ENCODE results near the gene LRRC7. TPM values are rescaled to one million over a fixed set of nuclear protein-coding genes. Genes with fewer than 3 reads are reported as not detected.

Gene LRRC7
- total and polyA plus RNA-seq, 7 experiments from 2014 or later, result 0.15 to 6.4 (median 0.46) TPM; not detected in 1

GRCh38 chr1:69568421-69569174, 876 bp downstream of the LRRC7 start:
- Histone ChIP-seq H3K9me3 (ENCODE audit: control insufficient read depth in 2 of 3, low read length in 3 of 3) (peaks cover 0 to 3% (median 0%) of the 10 kb centered on the region in 3 experiments), H3K27ac (ENCODE audit: low read depth, low read length) (no peak overlapping the region), H3K36me3 (ENCODE audit: control insufficient read depth in 2 of 3, insufficient read depth in 3 of 3, low read length in 3 of 3) (no peaks in the 10 kb centered on the region), H3K27me3 (ENCODE audit: control insufficient read depth in 2 of 2, insufficient read depth in 2 of 2, low read length in 2 of 2) (peaks cover 0 to 2% of the 10 kb centered on the region in 2 donors), H3K4me1 (ENCODE audit: control insufficient read depth in 2 of 2, insufficient read depth in 2 of 2, low read length in 2 of 2) (no peaks in the 10 kb centered on the region), H3K4me3 (ENCODE audit: low read length) (peak overlapping the region; percentile 13)
- DNase-seq, result no peak
- H3K9me3 Mint-ChIP-seq, result peaks cover 0 to 16% (median 3%) of the 10 kb centered on the region in 11 donors
- intact Hi-C loops (cut with micrococcal nuclease), result no loop called here
- peak overlapping the region; percentile 53 to 85 (median 72) for H3K4me3 Mint-ChIP-seq
- ATAC-seq, result no peak
- H3K27ac Mint-ChIP-seq, result peak overlapping the region in 1 of 9 donors; percentile 23
- peaks cover 41 to 54% (median 52%) of the 10 kb centered on the region in 5 donors for H3K27me3 Mint-ChIP-seq
- peaks cover 0 to 11% (median 9%) of the 10 kb centered on the region in 7 donors for H3K4me1 Mint-ChIP-seq
- peaks cover 0 to 5% (median 0%) of the 10 kb centered on the region in 5 donors for H3K36me3 Mint-ChIP-seq
- ChIA-PET CTCF (no interaction called here), POLR2A (no interaction called here)

GRCh38 chr1:69569175-69569541, 1.4 kb downstream of the LRRC7 start:
- H3K4me3 Mint-ChIP-seq, result peak overlapping the region; percentile 53 to 85 (median 71)
- H3K27ac Mint-ChIP-seq, result no peak overlapping the region
- Histone ChIP-seq H3K4me3 (ENCODE audit: low read length) (no peak overlapping the region), H3K4me1 (ENCODE audit: control insufficient read depth in 2 of 2, insufficient read depth in 2 of 2, low read length in 2 of 2) (no peaks in the 10 kb centered on the region), H3K27ac (ENCODE audit: low read depth, low read length) (no peak overlapping the region), H3K27me3 (ENCODE audit: control insufficient read depth in 2 of 2, insufficient read depth in 2 of 2, low read length in 2 of 2) (peaks cover 0 to 2% of the 10 kb centered on the region in 2 donors), H3K9me3 (ENCODE audit: control insufficient read depth in 2 of 3, low read length in 3 of 3) (peaks cover 0 to 3% (median 0%) of the 10 kb centered on the region in 3 experiments), H3K36me3 (ENCODE audit: control insufficient read depth in 2 of 3, insufficient read depth in 3 of 3, low read length in 3 of 3) (no peaks in the 10 kb centered on the region)
- H3K27me3 Mint-ChIP-seq, result peaks cover 41 to 53% (median 50%) of the 10 kb centered on the region in 5 donors
- intact Hi-C loops (cut with micrococcal nuclease), result no loop called here
- DNase-seq, result no peak
- ChIA-PET POLR2A (no interaction called here), CTCF (no interaction called here)
- H3K36me3 Mint-ChIP-seq, result peaks cover 0 to 5% (median 0%) of the 10 kb centered on the region in 5 donors
- ATAC-seq, result no peak
- peaks cover 0 to 16% (median 3%) of the 10 kb centered on the region in 11 donors for H3K9me3 Mint-ChIP-seq
- H3K4me1 Mint-ChIP-seq, result peaks cover 0 to 11% (median 9%) of the 10 kb centered on the region in 7 donors

- intact Hi-C loops (cut with micrococcal nuclease), result no loop called here
- Mint-ChIP-seq H3K36me3 (peaks cover 0 to 5% (median 0%) of the 10 kb centered on the region in 5 donors), H3K4me1 (peaks cover 0 to 11% (median 9%) of the 10 kb centered on the region in 7 donors), H3K27ac (no peak overlapping the region), H3K9me3 (peaks cover 0 to 16% (median 3%) of the 10 kb centered on the region in 11 donors), H3K27me3 (peaks cover 41 to 49% (median 46%) of the 10 kb centered on the region in 5 donors), H3K4me3 (peak overlapping the region in 6 of 10 donors; percentile 38 to 85 (median 80))
- peaks cover 0 to 3% (median 0%) of the 10 kb centered on the region in 3 experiments for H3K9me3 ChIP-seq (ENCODE audit: control insufficient read depth in 2 of 3, low read length in 3 of 3)
- DNase-seq, result no peak
- ChIA-PET CTCF (no interaction called here), POLR2A (no interaction called here)
- no peak overlapping the region for H3K27ac ChIP-seq (ENCODE audit: low read depth, low read length)
- H3K4me1 ChIP-seq (ENCODE audit: control insufficient read depth in 2 of 2, insufficient read depth in 2 of 2, low read length in 2 of 2), result no peaks in the 10 kb centered on the region
- peaks cover 0 to 2% of the 10 kb centered on the region in 2 donors for H3K27me3 ChIP-seq (ENCODE audit: control insufficient read depth in 2 of 2, insufficient read depth in 2 of 2, low read length in 2 of 2)
- H3K4me3 ChIP-seq (ENCODE audit: low read length), result no peak overlapping the region
- H3K36me3 ChIP-seq (ENCODE audit: control insufficient read depth in 2 of 3, insufficient read depth in 3 of 3, low read length in 3 of 3), result no peaks in the 10 kb centered on the region
- ATAC-seq, result no peak
Measured at GRCh38 chr1:69569576-69570328, 2.0 kb downstream of the LRRC7 start.

GRCh38 chr1:69570356-69570755, 2.6 kb downstream of the LRRC7 start:
- H3K27ac ChIP-seq (ENCODE audit: low read depth, low read length), result no peak overlapping the region
- H3K27me3 ChIP-seq (ENCODE audit: control insufficient read depth in 2 of 2, insufficient read depth in 2 of 2, low read length in 2 of 2), result peaks cover 0 to 2% of the 10 kb centered on the region in 2 donors

GRCh38 chr1:69572921-69573320, 5.2 kb downstream of the LRRC7 start:
- no peak for ATAC-seq
- POLR2A ChIA-PET, result no interaction called here
- H3K27ac ChIP-seq (ENCODE audit: low read depth, low read length), result no peak overlapping the region
- Mint-ChIP-seq H3K9me3 (peaks cover 0 to 13% (median 3%) of the 10 kb centered on the region in 11 donors), H3K27me3 (peaks cover 18 to 28% (median 25%) of the 10 kb centered on the region in 5 donors), H3K4me1 (peaks cover 0 to 6% (median 4%) of the 10 kb centered on the region in 7 donors), H3K36me3 (no peaks in the 10 kb centered on the region), H3K4me3 (no peak overlapping the region), H3K27ac (no peak overlapping the region)
- no peaks in the 10 kb centered on the region for H3K4me1 ChIP-seq (ENCODE audit: control insufficient read depth in 2 of 2, insufficient read depth in 2 of 2, low read length in 2 of 2)
- no peaks in the 10 kb centered on the region for H3K36me3 ChIP-seq (ENCODE audit: control insufficient read depth in 2 of 3, insufficient read depth in 3 of 3, low read length in 3 of 3)
- H3K9me3 ChIP-seq (ENCODE audit: control insufficient read depth in 2 of 3, low read length in 3 of 3), result peaks cover 0 to 3% (median 0%) of the 10 kb centered on the region in 3 experiments
- intact Hi-C loops (cut with micrococcal nuclease), result no loop called here
- CTCF ChIA-PET, result no interaction called here
- no peak overlapping the region for H3K4me3 ChIP-seq (ENCODE audit: low read length)
- DNase-seq, result no peak
- H3K27me3 ChIP-seq (ENCODE audit: control insufficient read depth in 2 of 2, insufficient read depth in 2 of 2, low read length in 2 of 2), result peaks cover 0 to 2% of the 10 kb centered on the region in 2 donors

More at GRCh38 chr1:69570356-69570755, 2.6 kb downstream of the LRRC7 start:
- Mint-ChIP-seq H3K4me3 (peak overlapping the region in 3 of 10 donors; percentile 2 to 82 (median 63)), H3K27me3 (peaks cover 36 to 45% (median 43%) of the 10 kb centered on the region in 5 donors), H3K27ac (peak overlapping the region in 1 of 9 donors; percentile 48), H3K4me1 (peaks cover 0 to 11% (median 9%) of the 10 kb centered on the region in 7 donors), H3K36me3 (peaks cover 0 to 5% (median 0%) of the 10 kb centered on the region in 5 donors), H3K9me3 (peaks cover 0 to 15% (median 3%) of the 10 kb centered on the region in 11 donors)
- H3K4me3 ChIP-seq (ENCODE audit: low read length), result no peak overlapping the region
- no peak for DNase-seq
- POLR2A ChIA-PET, result no interaction called here
- H3K4me1 ChIP-seq (ENCODE audit: control insufficient read depth in 2 of 2, insufficient read depth in 2 of 2, low read length in 2 of 2), result no peaks in the 10 kb centered on the region
- CTCF ChIA-PET, result no interaction called here
- intact Hi-C loops (cut with micrococcal nuclease), result no loop called here
- no peaks in the 10 kb centered on the region for H3K36me3 ChIP-seq (ENCODE audit: control insufficient read depth in 2 of 3, insufficient read depth in 3 of 3, low read length in 3 of 3)
- ATAC-seq, result no peak
- peaks cover 0 to 3% (median 0%) of the 10 kb centered on the region in 3 experiments for H3K9me3 ChIP-seq (ENCODE audit: control insufficient read depth in 2 of 3, low read length in 3 of 3)

- Mint-ChIP-seq H3K27ac (peak overlapping the region in 1 of 9 donors; percentile 7), H3K4me1 (peaks cover 0 to 6% (median 2%) of the 10 kb centered on the region in 7 donors), H3K9me3 (peaks cover 0 to 10% (median 1%) of the 10 kb centered on the region in 11 donors), H3K4me3 (no peak overlapping the region), H3K36me3 (no peaks in the 10 kb centered on the region), H3K27me3 (peaks cover 13 to 20% (median 19%) of the 10 kb centered on the region in 5 donors)
- no peak overlapping the region for H3K4me3 ChIP-seq (ENCODE audit: low read length)
- no peak for DNase-seq
- H3K4me1 ChIP-seq (ENCODE audit: control insufficient read depth in 2 of 2, insufficient read depth in 2 of 2, low read length in 2 of 2), result no peaks in the 10 kb centered on the region
- ChIA-PET POLR2A (no interaction called here), CTCF (no interaction called here)
- H3K36me3 ChIP-seq (ENCODE audit: control insufficient read depth in 2 of 3, insufficient read depth in 3 of 3, low read length in 3 of 3), result no peaks in the 10 kb centered on the region
- peaks cover 0 to 2% of the 10 kb centered on the region in 2 donors for H3K27me3 ChIP-seq (ENCODE audit: control insufficient read depth in 2 of 2, insufficient read depth in 2 of 2, low read length in 2 of 2)
- intact Hi-C loops (cut with micrococcal nuclease), result no loop called here
- peaks cover 0 to 3% (median 0%) of the 10 kb centered on the region in 3 experiments for H3K9me3 ChIP-seq (ENCODE audit: control insufficient read depth in 2 of 3, low read length in 3 of 3)
- no peak overlapping the region for H3K27ac ChIP-seq (ENCODE audit: low read depth, low read length)
- ATAC-seq, result no peak
Measured at GRCh38 chr1:69573911-69574310, 6.2 kb downstream of the LRRC7 start.
